ENCODE measurements around the gene APOL3. TPM values are rescaled to one million over a fixed set of nuclear protein-coding genes. Genes with fewer than 3 reads are reported as not detected.
"Not testable (repeated sequence)": the region's sequence is repeated elsewhere in the genome, so short reads cannot be mapped to it uniquely, and the experiment has no call there.

The APOL3 gene
- total RNA-seq, 1 experiment from 2014 or later: 19.3 TPM

- Histone ChIP-seq H3K27ac (no peak overlapping the region), H3K4me1 (replicated peaks; ENCODE audit: insufficient read depth) (no peaks in the 10 kb centered on the region), H3K9me3 (ENCODE audit: insufficient read depth, low read depth) (no peaks in the 10 kb centered on the region), H3K36me3 (ENCODE audit: low read depth) (no peaks in the 10 kb centered on the region), H3K4me2 (no peak overlapping the region), H4K20me1 (ENCODE audit: insufficient read depth) (no peaks in the 10 kb centered on the region), H3K27me3 (ENCODE audit: insufficient read depth, low read depth) (peaks cover 17% of the 10 kb centered on the region), H3K4me3 (no peak overlapping the region), H2AFZ (no peak overlapping the region), H3F3A (ENCODE audit: insufficient read depth, low read depth) (no peaks in the 10 kb centered on the region), H3K9me2 (ENCODE audit: insufficient read depth) (no peaks in the 10 kb centered on the region), H3K79me2 (ENCODE audit: low read depth) (no peaks in the 10 kb centered on the region)
- ChIA-PET CTCF (no interaction called here), POLR2A (ENCODE audit: unreplicated experiment) (no interaction called here)
- no TSS peak for BruUV-seq (replicated peaks)
- DNase-seq: no peak
- intact Hi-C loops (cut with micrococcal nuclease; ENCODE audit: unreplicated experiment): no loop called here
- TF ChIP-seq EZH2 (IDR thresholded peaks at IDR 0.05; ENCODE audit: low read depth): no peak
- TF ChIP-seq, protein P1, sequence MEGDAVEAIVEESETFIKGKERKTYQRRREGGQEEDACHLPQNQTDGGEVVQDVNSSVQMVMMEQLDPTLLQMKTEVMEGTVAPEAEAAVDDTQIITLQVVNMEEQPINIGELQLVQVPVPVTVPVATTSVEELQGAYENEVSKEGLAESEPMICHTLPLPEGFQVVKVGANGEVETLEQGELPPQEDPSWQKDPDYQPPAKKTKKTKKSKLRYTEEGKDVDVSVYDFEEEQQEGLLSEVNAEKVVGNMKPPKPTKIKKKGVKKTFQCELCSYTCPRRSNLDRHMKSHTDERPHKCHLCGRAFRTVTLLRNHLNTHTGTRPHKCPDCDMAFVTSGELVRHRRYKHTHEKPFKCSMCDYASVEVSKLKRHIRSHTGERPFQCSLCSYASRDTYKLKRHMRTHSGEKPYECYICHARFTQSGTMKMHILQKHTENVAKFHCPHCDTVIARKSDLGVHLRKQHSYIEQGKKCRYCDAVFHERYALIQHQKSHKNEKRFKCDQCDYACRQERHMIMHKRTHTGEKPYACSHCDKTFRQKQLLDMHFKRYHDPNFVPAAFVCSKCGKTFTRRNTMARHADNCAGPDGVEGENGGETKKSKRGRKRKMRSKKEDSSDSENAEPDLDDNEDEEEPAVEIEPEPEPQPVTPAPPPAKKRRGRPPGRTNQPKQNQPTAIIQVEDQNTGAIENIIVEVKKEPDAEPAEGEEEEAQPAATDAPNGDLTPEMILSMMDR (conservative IDR thresholded peaks at IDR 0.05): no peak
These were observed 19.1 kb downstream of the APOL3 start for GRCh38 chr22:36141481-36141880.

DNA sequence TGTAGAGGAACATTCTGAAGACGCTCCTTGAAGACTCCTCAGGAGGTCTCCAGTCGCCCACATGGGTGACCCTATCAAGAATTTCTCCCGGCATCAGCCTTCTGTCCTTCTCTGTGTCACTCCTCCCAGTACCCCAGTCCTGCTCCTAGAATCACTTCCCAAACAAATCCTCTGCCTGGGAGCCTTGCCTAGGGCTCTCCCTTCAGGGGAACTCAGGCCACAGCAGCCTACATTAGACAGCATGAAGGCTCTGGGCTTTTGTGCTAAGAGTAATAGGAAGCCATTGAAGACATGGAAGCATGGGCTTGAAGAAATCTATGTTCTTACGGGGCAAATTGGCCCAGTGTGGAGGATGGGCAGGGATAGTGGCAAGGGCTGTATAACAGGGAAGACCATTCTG is 21.8 kb downstream of the APOL3 start:
- H3K4me3 ChIP-seq; H3K27ac ChIP-seq; BruUV-seq (replicated peaks); DNase-seq; H3K9me3 ChIP-seq (ENCODE audit: insufficient read depth, low read depth); H3F3A ChIP-seq (ENCODE audit: insufficient read depth, low read depth); H2AFZ ChIP-seq; H3K79me2 ChIP-seq (ENCODE audit: low read depth); CTCF ChIA-PET; H3K36me3 ChIP-seq (ENCODE audit: low read depth); H3K9me2 ChIP-seq (ENCODE audit: insufficient read depth); intact Hi-C loops (cut with micrococcal nuclease; ENCODE audit: unreplicated experiment); H3K4me1 ChIP-seq (replicated peaks; ENCODE audit: insufficient read depth); H3K4me2 ChIP-seq; H4K20me1 ChIP-seq (ENCODE audit: insufficient read depth): not testable (repeated sequence)
- H3K27me3 ChIP-seq (ENCODE audit: insufficient read depth, low read depth): peaks cover 22% of the 10 kb centered on the region
- POLR2A ChIA-PET (ENCODE audit: unreplicated experiment): interaction anchor here (0.7 kb wide), 1 partner anchor 217 kb away, joined by 3 read pairs; no protein-coding TSS in a partner anchor

DNA sequence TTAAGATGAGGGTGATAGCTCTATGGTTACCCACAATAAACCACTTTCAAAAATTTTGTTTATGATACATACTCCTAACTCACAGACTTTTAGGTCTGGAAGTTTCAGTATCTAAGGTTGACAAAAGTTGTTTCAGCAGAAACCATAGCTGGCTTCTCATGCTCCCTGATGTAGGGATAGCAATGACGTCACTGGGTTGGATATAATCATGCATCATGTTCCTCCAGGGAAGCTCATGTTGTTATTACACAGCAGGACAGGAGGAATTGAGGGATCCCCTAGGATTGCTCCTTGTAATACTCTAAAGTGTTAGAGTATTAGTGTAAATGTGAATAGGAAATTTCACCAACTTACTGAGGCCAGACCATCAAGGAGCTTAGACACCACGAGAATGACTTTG is 23.6 kb downstream of the APOL3 start:
- Histone ChIP-seq H3F3A (ENCODE audit: insufficient read depth, low read depth) (no peaks in the 10 kb centered on the region), H2AFZ (no peak overlapping the region), H3K4me3 (no peak overlapping the region), H3K27me3 (ENCODE audit: insufficient read depth, low read depth) (peaks cover 25% of the 10 kb centered on the region), H3K79me2 (ENCODE audit: low read depth) (no peaks in the 10 kb centered on the region), H4K20me1 (ENCODE audit: insufficient read depth) (no peaks in the 10 kb centered on the region), H3K9me2 (ENCODE audit: insufficient read depth) (no peaks in the 10 kb centered on the region), H3K4me2 (no peak overlapping the region), H3K27ac (no peak overlapping the region), H3K9me3 (ENCODE audit: insufficient read depth, low read depth) (no peaks in the 10 kb centered on the region), H3K4me1 (replicated peaks; ENCODE audit: insufficient read depth) (no peaks in the 10 kb centered on the region), H3K36me3 (ENCODE audit: low read depth) (no peaks in the 10 kb centered on the region)
- POLR2A ChIA-PET (ENCODE audit: unreplicated experiment): interaction anchor here (0.7 kb wide), 1 partner anchor 195 kb away, joined by 3 read pairs; no protein-coding TSS in a partner anchor
- TF ChIP-seq EZH2 (IDR thresholded peaks at IDR 0.05; ENCODE audit: low read depth): no peak
- TF ChIP-seq, protein P1 (conservative IDR thresholded peaks at IDR 0.05): no peak
- CTCF ChIA-PET: interaction anchor here (0.5 to 0.6 kb wide), 2 partner anchors 8 to 30 kb away, joined by 13 to 17 read pairs; no protein-coding TSS in a partner anchor
- BruUV-seq (replicated peaks): no TSS peak
- intact Hi-C loops (cut with micrococcal nuclease; ENCODE audit: unreplicated experiment): no loop called here
- DNase-seq: no peak

DNA sequence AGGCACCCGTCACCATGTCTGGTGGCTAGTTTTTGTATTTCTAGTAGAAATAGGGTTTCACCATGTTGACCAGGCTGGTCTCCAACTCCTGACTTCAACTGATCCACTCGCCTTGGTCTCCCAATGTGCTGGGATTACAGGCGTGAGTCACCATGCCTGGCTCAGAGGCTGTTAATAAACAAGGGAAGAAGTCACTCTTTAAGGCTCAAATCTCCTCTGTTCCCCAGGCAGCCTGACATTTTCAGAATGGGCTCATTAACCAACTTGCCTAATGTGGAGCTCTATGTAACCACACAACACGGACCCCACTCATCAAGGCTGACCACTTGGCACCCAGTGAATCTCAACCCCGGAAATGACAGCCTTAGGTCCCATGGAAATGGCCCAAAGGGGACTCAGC is 24.1 kb downstream of the APOL3 start:
- TF ChIP-seq, protein P1 (conservative IDR thresholded peaks at IDR 0.05): no peak
- no peak for TF ChIP-seq EZH2 (IDR thresholded peaks at IDR 0.05; ENCODE audit: low read depth)
- ChIA-PET CTCF (interaction anchor here (0.6 kb wide), 1 partner anchor 24 kb away, joined by 3 read pairs; the partner anchor contains the start of gene APOL3), POLR2A (ENCODE audit: unreplicated experiment) (interaction anchor here (0.7 kb wide), 1 partner anchor 195 kb away, joined by 3 read pairs; no protein-coding TSS in a partner anchor)
- H2AFZ ChIP-seq: no peak overlapping the region
- DNase-seq: no peak
- no peaks in the 10 kb centered on the region for H4K20me1 ChIP-seq (ENCODE audit: insufficient read depth)
- H3K27ac ChIP-seq: no peak overlapping the region
- H3K36me3 ChIP-seq (ENCODE audit: low read depth): no peaks in the 10 kb centered on the region
- H3K4me3 ChIP-seq: no peak overlapping the region
- no peaks in the 10 kb centered on the region for H3K4me1 ChIP-seq (replicated peaks; ENCODE audit: insufficient read depth)
- H3K79me2 ChIP-seq (ENCODE audit: low read depth): no peaks in the 10 kb centered on the region
- H3K4me2 ChIP-seq: no peak overlapping the region
- intact Hi-C loops (cut with micrococcal nuclease; ENCODE audit: unreplicated experiment): no loop called here
- no peaks in the 10 kb centered on the region for H3K9me2 ChIP-seq (ENCODE audit: insufficient read depth)
- H3K9me3 ChIP-seq (ENCODE audit: insufficient read depth, low read depth): no peaks in the 10 kb centered on the region
- peaks cover 26% of the 10 kb centered on the region for H3K27me3 ChIP-seq (ENCODE audit: insufficient read depth, low read depth)
- H3F3A ChIP-seq (ENCODE audit: insufficient read depth, low read depth): no peaks in the 10 kb centered on the region
- no TSS peak for BruUV-seq (replicated peaks)

Measured in PC-9 (cell line).